H4 (cell line): ENCODE results near the gene KLF15. TPM values are rescaled to one million over a fixed set of nuclear protein-coding genes. Genes with fewer than 3 reads are reported as not detected.

Source experiments
- DNase-seq: peaks from one replicate; pipeline ENCODE4 v3.0.0-alpha.2; 2015; ENCODE audit warnings: low spot score
- total RNA-seq: library from RNA; depleted of rRNA; stranded (reverse); fragments of >200 nt; shearing (Covaris generic); gene quantifications from 2 replicates; pipeline ENCODE4 v1.2.3, GENCODE V29; 2014

KLF15 gene
- total RNA-seq, 1 experiment from 2014 or later = 1.1 TPM

DNA sequence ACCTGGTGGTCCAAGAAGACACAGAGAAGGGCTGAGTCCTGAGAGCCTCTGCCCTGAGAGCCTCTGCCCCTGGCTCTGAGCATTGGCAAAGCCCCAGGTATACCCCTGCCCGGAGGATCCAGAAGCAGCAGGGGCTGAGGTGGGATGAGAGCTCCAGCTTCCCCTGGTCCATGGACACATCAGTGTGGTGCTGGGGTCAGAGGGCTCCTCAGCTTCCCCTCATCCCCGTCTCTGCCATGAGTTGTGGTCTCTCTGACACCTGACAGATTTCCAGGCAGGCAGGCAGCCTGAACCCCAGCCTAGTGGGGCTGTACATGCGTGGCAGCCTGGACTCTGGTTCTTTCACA lies 3.5 kb upstream of the KLF15 start:
- DNase-seq = no peak

GRCh38 chr3:126360046-126360713 lies 3.0 kb upstream of the KLF15 start:
- no peak for DNase-seq

GRCh38 chr3:126358816-126359181 lies 1.6 kb upstream of the KLF15 start:
- DNase-seq = no peak

DNA sequence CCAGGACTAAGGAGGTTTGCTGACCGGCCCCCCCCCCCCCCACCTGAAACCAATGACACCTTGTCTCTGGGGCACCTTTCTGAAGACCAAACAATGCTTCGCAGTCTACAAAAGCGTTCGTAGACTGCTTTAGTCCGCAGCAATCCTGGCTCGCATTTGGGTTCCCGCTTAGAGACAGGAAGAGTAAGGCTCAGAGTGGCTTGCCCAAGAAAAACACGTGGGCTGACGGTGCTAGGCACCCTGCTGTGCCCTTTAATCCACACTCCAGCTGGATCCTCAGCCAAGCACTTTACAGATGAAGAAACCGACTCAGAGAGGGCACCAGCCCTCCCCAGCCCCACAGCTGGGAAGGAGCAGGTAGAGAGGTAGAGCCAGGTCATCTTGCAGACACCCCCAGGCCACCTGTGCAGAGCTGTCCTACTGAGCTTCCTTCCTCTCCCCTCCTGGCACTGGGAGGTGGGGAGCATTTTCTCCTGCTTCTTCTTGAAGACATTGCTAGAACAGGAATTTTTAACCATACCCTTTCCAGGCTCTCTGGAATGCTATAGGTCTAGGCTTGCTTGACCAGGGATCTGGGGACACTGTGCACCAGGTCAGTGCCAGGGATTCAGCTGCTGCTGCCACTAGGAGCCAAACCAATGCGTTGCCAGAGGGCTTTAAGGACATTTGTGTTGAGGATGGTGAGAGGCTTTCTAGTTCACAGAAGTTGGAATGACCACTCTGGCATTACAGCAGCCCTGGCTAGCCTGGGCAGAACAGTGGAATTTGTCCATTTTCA lies 1.0 kb upstream of the KLF15 start:
- no peak for DNase-seq

- no peak for DNase-seq
Observed at GRCh38 chr3:126356373-126357264, 589 bp downstream of the KLF15 start.

- DNase-seq = peak; percentile 91
Observed at GRCh38 chr3:126355777-126356372, 1.3 kb downstream of the KLF15 start.

GRCh38 chr3:126355251-126355650 lies 2.0 kb downstream of the KLF15 start:
- DNase-seq = no peak

GRCh38 chr3:126354776-126355175 lies 2.4 kb downstream of the KLF15 start:
- DNase-seq = no peak

DNA sequence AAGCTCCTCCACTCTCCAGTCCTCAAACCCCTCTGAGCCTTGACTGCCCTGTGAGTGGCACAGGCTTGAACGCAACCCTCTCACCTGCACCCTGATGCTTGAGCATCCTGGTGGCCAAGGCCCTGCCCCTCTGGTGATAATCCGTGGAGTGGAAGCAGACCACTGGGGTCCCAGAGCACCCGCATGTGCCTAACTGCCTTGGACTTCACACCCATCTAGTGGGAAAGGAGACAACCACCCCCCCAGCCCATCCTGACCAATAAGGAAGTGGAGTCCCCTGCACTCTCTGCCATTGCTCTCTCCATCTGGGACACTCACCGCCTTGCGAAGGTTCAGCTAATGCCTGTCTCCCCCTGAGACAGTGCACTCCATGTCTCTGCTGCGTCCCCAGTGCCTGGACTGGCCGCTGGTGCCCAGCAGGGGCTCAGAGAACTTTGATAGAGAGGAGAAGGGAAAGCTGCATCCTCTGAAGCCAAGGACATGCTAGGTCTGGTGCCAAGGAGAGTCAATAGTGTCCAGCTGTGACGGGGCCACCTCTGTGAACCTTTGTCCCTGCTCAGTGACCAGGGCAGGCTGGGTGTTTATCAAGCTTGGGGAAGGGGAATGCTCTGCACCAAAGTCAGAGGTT lies 3.4 kb downstream of the KLF15 start:
- no peak for DNase-seq

GRCh38 chr3:126352476-126353454 lies 4.4 kb downstream of the KLF15 start:
- no peak for DNase-seq

GRCh38 chr3:126351771-126352475 lies 5.3 kb downstream of the KLF15 start:
- DNase-seq = no peak

- no peak for DNase-seq
Observed at GRCh38 chr3:126351086-126351770, 6.0 kb downstream of the KLF15 start.

- no peak for DNase-seq
Observed at GRCh38 chr3:126350502-126351085, 6.6 kb downstream of the KLF15 start.

GRCh38 chr3:126349611-126350501 lies 7.4 kb downstream of the KLF15 start:
- DNase-seq = no peak

DNA sequence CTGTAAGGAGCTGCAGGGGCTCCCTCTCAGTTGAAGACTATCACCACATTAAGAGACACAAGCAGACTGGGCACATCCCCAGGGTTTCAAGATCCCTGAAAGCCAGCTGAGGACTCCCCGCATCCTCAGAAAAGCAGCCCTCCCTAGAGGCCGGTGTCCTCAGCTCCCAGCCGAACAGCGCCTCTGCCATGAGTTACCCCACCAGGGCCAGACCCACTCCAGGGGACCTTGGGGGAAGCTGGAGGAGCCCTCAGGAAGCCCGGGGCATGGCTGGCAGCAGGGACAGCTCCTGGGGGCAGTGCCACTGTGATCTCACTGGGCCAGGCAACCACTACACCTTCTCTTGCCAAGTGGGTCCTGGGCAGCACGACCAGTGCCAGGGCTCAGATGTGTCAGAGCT lies 8.1 kb downstream of the KLF15 start:
- DNase-seq = no peak

DNA sequence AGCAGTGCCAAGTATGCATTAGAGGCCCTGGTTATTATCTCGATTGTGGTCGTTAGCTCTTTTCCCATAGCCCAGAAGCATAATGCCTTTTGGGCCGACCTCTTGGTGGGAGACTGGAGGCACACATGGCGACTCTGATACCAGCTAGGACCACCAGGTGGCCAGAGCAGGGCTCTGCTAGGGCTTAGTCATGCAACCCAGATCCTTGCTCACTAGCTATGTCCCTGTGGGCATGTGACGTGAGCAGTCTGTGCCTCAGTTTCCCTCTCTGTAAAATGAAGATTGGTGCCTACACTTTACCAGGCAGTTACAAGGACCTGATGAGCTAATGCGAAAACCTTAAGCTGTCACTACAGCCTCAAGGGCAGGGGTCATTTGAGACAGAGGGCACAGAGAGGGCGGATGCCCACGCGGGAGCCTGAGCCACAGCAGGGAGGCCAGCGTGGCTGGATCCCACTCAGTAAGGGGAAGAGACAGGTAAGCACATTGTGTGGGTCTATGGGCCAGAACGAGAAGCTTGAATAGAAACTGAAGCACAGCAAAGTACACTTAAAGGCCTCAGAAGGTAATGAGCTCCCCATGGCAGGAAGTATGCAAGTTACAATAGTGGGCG lies 8.8 kb downstream of the KLF15 start:
- DNase-seq = no peak

DNA sequence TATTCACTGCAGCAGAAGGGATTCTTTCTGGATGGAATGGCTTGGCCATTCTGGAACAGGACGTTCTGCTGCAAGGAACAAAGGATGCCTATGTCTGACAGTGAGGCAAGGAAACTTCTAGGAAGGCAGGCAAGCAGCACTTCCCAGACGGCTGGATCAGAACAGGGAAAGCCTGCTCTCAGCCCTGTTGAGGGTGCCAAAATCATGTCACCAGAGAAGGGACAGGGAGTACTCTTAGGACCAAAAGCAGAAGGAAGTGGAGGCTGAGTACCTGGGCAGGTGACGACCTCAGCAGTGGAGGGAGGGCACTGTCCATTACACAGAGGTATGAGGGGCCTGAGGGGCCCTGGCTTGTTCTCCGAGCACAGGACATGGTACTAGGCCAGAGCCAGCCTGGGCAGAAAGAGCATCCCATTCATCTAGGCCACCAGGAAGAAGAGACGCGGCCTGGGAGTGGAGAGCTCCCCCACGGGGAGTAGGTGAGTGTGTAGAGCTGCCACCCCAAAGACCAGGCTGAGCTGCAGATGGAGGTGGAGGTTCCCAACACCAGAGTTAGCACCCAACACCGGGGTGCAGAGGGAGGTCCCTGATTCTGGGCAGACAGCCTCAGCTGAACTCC lies 9.6 kb downstream of the KLF15 start:
- no peak for DNase-seq
